HFF-Myc (cell line): ENCODE measurements around the gene ANKRD13C.

Experiments
- DNase-seq: peaks from one replicate; pipeline ENCODE4 v3.0.0-alpha.2; 2011; ENCODE audit warnings: low read depth; ENCODE audit errors: extremely low read depth
- H3K4me3 ChIP-seq: replicated peaks from 2 replicates; pipeline ENCODE4 v1.5.1; 2011; ENCODE audit warnings: low read depth, mild to moderate bottlenecking, control low read depth, low read length
- TF ChIP-seq, protein P1 (sequence below): IDR thresholded peaks from 2 replicates; pipeline ENCODE4 v1.5.1; 2012; ENCODE audit warnings: mild to moderate bottlenecking, low read depth, low read length, control low read depth; ENCODE audit errors: missing control alignments

Gene ANKRD13C

DNA sequence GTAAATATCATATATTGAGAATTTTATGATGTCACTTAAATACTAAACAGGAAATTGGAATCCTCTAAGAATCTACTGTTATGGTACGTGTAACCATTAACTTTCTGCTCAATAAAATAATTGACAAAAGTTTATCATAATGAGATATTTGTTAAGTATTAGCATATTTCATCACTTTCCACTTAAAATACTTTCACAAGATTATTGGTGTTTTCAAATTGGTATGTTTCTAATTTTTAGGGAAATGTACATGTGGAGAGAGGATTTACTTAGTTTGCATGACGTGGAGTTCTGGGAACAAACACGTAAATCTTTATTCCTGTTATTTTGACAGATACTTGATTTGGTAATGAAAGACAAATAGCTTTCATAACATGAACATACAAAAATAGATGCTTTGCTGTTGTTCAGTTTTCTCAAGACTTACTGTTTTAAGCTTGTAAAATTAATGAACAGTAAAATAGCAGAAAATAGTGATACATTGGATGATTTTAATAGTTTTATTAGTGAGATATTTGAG is 131.7 kb downstream of the ANKRD13C start:
- no peak for DNase-seq
- H3K4me3 ChIP-seq: peak overlapping the region; percentile 84
- TF ChIP-seq, protein P1, sequence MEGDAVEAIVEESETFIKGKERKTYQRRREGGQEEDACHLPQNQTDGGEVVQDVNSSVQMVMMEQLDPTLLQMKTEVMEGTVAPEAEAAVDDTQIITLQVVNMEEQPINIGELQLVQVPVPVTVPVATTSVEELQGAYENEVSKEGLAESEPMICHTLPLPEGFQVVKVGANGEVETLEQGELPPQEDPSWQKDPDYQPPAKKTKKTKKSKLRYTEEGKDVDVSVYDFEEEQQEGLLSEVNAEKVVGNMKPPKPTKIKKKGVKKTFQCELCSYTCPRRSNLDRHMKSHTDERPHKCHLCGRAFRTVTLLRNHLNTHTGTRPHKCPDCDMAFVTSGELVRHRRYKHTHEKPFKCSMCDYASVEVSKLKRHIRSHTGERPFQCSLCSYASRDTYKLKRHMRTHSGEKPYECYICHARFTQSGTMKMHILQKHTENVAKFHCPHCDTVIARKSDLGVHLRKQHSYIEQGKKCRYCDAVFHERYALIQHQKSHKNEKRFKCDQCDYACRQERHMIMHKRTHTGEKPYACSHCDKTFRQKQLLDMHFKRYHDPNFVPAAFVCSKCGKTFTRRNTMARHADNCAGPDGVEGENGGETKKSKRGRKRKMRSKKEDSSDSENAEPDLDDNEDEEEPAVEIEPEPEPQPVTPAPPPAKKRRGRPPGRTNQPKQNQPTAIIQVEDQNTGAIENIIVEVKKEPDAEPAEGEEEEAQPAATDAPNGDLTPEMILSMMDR: no peak

DNA sequence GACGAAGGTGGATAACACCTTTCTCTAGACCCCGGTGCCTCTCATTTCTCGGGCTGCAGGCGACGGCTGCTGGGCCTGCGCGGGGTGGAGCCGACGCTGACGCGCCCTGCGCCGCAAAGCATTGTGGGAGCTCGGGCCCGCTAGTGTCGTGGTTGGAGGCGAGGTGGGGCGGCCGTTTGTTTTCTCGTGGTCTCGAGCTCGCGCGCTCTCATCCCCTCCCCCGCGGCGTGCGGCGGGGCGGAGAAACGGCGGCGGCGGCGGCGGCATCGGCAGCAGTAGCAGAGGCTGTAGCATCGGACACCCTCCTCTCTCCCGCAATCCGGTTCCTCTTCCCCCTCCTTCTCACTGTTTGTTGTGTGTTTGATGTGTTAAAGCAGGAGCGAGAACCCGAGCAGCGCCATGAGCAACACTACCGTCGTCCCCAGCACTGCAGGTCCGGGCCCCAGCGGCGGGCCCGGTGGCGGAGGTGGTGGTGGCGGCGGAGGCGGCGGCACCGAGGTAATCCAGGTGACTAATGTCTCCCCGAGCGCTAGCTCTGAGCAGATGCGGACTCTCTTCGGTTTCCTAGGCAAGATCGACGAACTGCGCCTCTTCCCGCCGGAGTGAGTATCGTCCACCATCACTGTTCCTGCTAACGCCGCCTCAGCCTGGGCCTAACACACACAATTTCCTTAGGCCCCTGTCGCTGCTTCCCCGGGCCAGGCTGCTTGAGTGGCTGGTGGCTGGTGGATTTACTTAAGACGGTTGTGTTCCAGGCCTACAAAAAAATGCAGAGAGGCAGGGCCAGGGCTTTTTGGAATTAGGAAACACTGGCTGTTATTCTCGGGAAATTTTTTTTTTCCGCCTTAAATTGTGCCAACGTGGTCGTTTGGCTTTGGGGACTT is 133.0 kb downstream of the ANKRD13C start, which contains the start of gene SRSF11:
SRSF11 (plus strand) TSS at position 143 of the 884 bp plus-strand sequence; CDS start at position 400, 257 bp downstream.
- peak within 1 kb of the TSS; percentile 84 for H3K4me3 ChIP-seq
- DNase-seq: peak; percentile 72
- TF ChIP-seq, protein P1: no peak

DNA sequence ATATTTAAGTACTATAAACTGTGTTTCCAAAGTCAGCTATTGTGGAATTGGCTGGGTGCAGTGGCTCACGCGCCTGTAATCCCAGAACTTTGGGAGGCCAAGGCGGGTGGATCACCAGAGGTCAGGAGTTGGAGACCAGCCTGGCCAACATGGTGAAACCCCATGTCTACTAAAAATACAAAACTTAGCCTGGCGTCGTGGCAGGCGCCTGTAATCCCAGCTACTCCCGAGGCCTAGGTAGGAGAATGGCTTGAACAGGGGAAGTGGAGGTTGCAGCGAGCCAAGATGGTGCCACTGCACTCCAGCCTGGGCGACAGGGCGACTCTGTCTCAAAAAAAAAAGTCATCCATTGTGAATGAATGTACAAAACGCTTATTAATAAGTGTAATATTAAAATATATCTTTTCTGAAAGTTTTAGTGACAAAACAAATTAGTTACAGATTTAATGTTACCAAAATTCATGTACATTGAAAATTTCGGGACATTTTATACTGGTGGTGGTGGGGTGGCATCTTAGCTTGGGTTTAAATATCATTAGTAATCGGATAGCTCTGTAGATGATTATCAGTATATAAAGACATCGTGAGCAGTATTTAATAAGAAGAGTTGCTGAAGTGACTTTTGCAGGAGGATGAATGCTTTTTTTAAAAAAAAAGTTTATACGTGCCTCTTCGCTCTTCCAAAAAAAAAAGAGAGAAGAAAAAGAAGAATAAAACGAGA is 133.8 kb downstream of the ANKRD13C start:
- TF ChIP-seq, protein P1: no peak
- DNase-seq: no peak
- H3K4me3 ChIP-seq: peak overlapping the region; percentile 84

DNA sequence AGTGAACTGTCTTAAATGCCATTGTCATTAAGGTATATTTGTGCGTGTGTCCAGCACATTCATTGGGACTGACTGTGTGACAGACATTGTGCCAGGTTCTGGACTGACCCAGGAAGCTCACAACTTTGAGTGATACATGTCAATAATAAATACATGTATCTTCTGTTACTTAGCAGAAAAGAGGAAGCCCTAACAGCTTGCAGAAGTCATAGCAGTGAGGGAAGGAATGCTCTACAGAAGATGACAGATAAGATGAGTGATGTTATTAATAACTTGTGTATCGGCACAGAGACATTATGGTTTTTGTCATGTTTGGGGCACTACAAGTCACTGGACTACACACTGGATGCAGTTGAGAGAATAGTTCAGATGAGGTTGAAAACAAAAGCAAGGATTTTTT is 134.5 kb downstream of the ANKRD13C start:
- TF ChIP-seq, protein P1: no peak
- H3K4me3 ChIP-seq: no peak overlapping the region
- DNase-seq: no peak

DNA sequence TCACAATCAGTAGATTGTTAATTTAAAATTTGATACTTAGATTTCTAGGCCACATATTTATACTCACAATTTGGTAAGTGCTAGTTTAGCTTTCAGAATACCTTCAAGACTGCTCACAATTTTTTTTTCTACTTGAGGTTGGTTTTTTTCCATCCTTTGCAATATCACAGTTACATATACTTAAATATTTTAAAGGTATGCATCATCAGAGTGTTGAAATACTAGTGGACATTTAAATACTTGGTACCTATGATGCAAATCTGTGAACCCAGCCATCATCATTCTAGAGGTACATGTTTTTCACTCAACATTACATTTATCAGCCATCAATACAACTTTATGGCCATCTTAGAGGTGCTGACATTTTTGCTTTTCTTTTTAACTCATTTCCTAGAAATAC is 143.0 kb downstream of the ANKRD13C start:
- TF ChIP-seq, protein P1: no peak
- H3K4me3 ChIP-seq: no peak overlapping the region
- DNase-seq: no peak

DNA sequence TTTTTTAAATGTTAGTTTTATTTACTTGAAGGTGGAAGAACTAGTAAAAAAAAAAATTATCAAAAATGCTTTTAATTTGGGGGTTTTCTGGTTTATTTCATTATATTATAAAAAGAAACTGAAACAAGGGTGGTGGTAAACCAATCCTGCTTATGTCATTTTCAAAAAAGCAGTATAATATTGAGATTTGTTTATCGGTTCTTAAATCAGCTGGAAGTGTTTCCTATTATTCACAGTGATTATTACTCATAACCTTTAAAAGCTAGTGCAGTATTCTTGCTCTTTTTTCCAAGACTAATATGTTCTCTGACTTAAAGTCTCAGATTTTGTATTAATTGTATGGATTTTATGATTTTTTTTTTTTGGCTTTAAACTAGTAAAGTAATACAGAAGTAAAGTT is 143.7 kb downstream of the ANKRD13C start:
- no peak overlapping the region for H3K4me3 ChIP-seq
- TF ChIP-seq, protein P1: no peak
- DNase-seq: no peak
